Measurements from ENCODE around the gene ZC3HAV1L. TPM values are rescaled to one million over a fixed set of nuclear protein-coding genes. Genes with fewer than 3 reads are reported as not detected.

ZC3HAV1L gene
- 12.7 and 13.5 TPM in 2 replicates for total RNA-seq

DNA sequence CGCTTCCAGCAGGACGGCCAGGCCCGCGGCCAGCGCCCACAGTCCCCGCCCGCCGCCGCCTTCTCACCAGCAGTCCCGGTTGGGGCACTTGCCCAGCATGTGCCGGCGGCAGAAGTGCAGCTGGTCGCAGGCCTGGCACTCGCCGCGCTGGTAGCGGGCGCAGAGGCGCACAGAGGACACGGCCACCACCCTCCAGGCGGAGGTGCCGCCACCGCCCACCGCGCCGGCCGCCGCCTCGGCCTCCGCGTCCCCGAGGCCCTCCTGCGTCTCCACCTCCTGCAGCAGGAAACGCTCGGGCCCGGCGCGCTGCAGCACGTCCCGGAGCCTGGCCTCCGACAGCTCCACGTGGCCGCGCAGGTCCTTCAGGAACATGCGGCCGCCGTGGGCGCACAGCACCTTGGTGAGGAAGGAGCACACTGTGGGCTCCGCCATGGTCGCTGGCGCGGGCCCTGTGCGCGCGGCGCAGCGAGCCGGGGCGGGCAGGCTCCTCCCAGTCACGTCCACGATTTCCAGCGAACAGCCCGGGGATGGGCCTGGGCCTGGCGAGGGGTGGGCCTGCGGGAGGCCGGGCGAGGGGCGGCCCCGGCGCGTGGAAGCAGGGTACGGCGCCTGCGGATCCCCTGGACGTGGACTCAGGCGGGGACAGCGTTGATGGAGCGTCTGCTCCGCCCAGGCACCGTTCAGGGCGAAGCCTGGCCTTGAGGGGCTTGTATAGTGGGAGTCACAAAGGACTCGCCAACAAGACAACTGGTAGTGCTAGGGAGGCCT, at the start of gene ZC3HAV1L:
ZC3HAV1L (minus strand) TSS at position 457 of the 768 bp plus-strand sequence; CDS start at position 432, 25 bp downstream.

GRCh38 chr7:138981332-138982203, 54.3 kb downstream of the ZC3HAV1L start, which contains the start of gene KIAA1549:
TSS of gene KIAA1549 (minus strand) at chr7:138981389. CDS start at chr7:138981269, 120 bp downstream.

Other genes starting within 250 kb of the ZC3HAV1L start
- not detected in 2 replicates for gene TMEM213, start 238.0 kb downstream of the ZC3HAV1L start, total RNA-seq
- gene ATP6V0A4, start 237.8 kb downstream of the ZC3HAV1L start, total RNA-seq = under 0.01 and 0.28 TPM in 2 replicates
- 0.56 and 0.58 TPM in 2 replicates for gene KIAA1549, start 54.7 kb downstream of the ZC3HAV1L start, total RNA-seq
- gene ZC3HAV1, start 73.7 kb upstream of the ZC3HAV1L start, total RNA-seq = 25.9 and 36.2 TPM in 2 replicates
- 2.7 and 6.2 TPM in 2 replicates for gene UBN2, start 195.2 kb upstream of the ZC3HAV1L start, total RNA-seq